Fibroblast of the aortic adventitia (primary cell): Measurements from ENCODE around the gene CFAP58. TPM values are rescaled to one million over a fixed set of nuclear protein-coding genes. Genes with fewer than 3 reads are reported as not detected.

Source experiments
- DNase-seq: peaks from one replicate; pipeline ENCODE4 v3.0.0-alpha.2; 2010; ENCODE audit warnings: low read depth
- H3K4me3 ChIP-seq: 2 replicates; pipeline ENCODE4 v1.5.1; 2011; ENCODE audit warnings: low read depth, mild to moderate bottlenecking, control low read depth, low read length, moderate library complexity
- CTCF ChIP-seq: IDR thresholded peaks from 2 replicates; pipeline ENCODE4 v1.5.1; 2011; ENCODE audit warnings: mild to moderate bottlenecking, low read length, control low read depth, inconsistent platforms; ENCODE audit not compliant: insufficient read depth
- total RNA-seq: library from RNA; depleted of rRNA; stranded (reverse); fragments of >200 nt; gene quantifications from 2 replicates; pipeline ENCODE4 v1.2.3, GENCODE V29; 2012; ENCODE audit warnings: low replicate concordance

CFAP58 gene
- total RNA-seq, 1 donor = 0.36 TPM

- no peak overlapping the region for H3K4me3 ChIP-seq
- no peak for TF ChIP-seq CTCF
- no peak for DNase-seq
Observed at GRCh38 chr10:104374591-104374990, 21.0 kb downstream of the CFAP58 start.

- H3K4me3 ChIP-seq = no peak overlapping the region
- DNase-seq = no peak
- no peak for TF ChIP-seq CTCF
Observed at GRCh38 chr10:104376784-104377300, 23.2 kb downstream of the CFAP58 start.

GRCh38 chr10:104380336-104380735 is 26.7 kb downstream of the CFAP58 start:
- DNase-seq = no peak
- no peak overlapping the region for H3K4me3 ChIP-seq
- no peak for TF ChIP-seq CTCF

- no peak for DNase-seq
- TF ChIP-seq CTCF = no peak
- H3K4me3 ChIP-seq = no peak overlapping the region
Observed at GRCh38 chr10:104387130-104387888, 33.7 kb downstream of the CFAP58 start.

GRCh38 chr10:104388830-104389229 is 35.2 kb downstream of the CFAP58 start:
- no peak overlapping the region for H3K4me3 ChIP-seq
- DNase-seq = no peak
- TF ChIP-seq CTCF = no peak

- DNase-seq = no peak
- no peak for TF ChIP-seq CTCF
- no peak overlapping the region for H3K4me3 ChIP-seq
Observed at GRCh38 chr10:104391150-104391968, 37.7 kb downstream of the CFAP58 start.
